MM.1S (cell line): Measurements from ENCODE around the gene SENP1.

Experiments
- DNase-seq: peaks from one replicate; pipeline ENCODE4 v3.0.0-alpha.2; 2015
- H2AFZ ChIP-seq: fragments of 300-600 bp; sonication (generic); 2 replicates; pipeline ENCODE4 v1.6.0; 2016; ENCODE audit warnings: antibody characterized with exemption, low read length
- H3F3A ChIP-seq: fragments of 300-600 bp; sonication (generic); 2 replicates; pipeline ENCODE4 v1.6.1; 2016; ENCODE audit warnings: mild to moderate bottlenecking, antibody characterized with exemption, low read length, moderate library complexity, mixed read lengths; ENCODE audit not compliant: insufficient read depth
- H3K27ac ChIP-seq: fragments of 300-600 bp; sonication (generic); 2 replicates; pipeline ENCODE4 v1.5.1; 2016; ENCODE audit warnings: mild to moderate bottlenecking, low read length
- H3K27me3 ChIP-seq: fragments of 300-600 bp; sonication (generic); replicated peaks from 2 replicates; pipeline ENCODE4 v1.6.0; 2016; ENCODE audit warnings: low read length; ENCODE audit not compliant: insufficient read depth
- H3K36me3 ChIP-seq: fragments of 300-600 bp; sonication (generic); replicated peaks from 2 replicates; pipeline ENCODE4 v1.6.1; 2016; ENCODE audit warnings: mild to moderate bottlenecking, low read length, mixed read lengths; ENCODE audit not compliant: insufficient read depth
- H3K4me1 ChIP-seq: fragments of 300-600 bp; sonication (generic); 2 replicates; pipeline ENCODE4 v1.6.1; 2016; ENCODE audit warnings: low read length, mixed read lengths
- H3K4me2 ChIP-seq: fragments of 300-600 bp; sonication (generic); 2 replicates; pipeline ENCODE4 v1.6.0; 2016; ENCODE audit warnings: low read depth, low read length
- H3K4me3 ChIP-seq: fragments of 300-600 bp; sonication (generic); 2 replicates; pipeline ENCODE4 v1.5.1; 2016; ENCODE audit warnings: low read length, mixed read lengths
- H3K79me2 ChIP-seq: fragments of 300-600 bp; sonication (generic); 2 replicates; pipeline ENCODE4 v1.6.1; 2016; ENCODE audit warnings: mixed run types, low read length, mixed read lengths
- H3K9ac ChIP-seq: fragments of 300-600 bp; sonication (generic); 2 replicates; pipeline ENCODE4 v1.6.1; 2016; ENCODE audit warnings: low read length, mixed read lengths
- H3K9me2 ChIP-seq: fragments of 300-600 bp; sonication (generic); replicated peaks from 2 replicates; pipeline ENCODE4 v1.6.1; 2016; ENCODE audit warnings: mild to moderate bottlenecking, low read length, mixed read lengths; ENCODE audit not compliant: insufficient read depth
- H3K9me3 ChIP-seq: fragments of 300-600 bp; sonication (generic); replicated peaks from 2 replicates; pipeline ENCODE4 v1.6.1; 2016; ENCODE audit warnings: mild to moderate bottlenecking, low read length, mixed read lengths; ENCODE audit not compliant: insufficient read depth
- H4K20me1 ChIP-seq: fragments of 300-600 bp; sonication (generic); 2 replicates; pipeline ENCODE4 v1.6.1; 2016; ENCODE audit warnings: mild to moderate bottlenecking, low read length, moderate library complexity, mixed read lengths; ENCODE audit not compliant: insufficient read depth
- EZH2 ChIP-seq: fragments of 300-600 bp; sonication (generic); optimal IDR thresholded peaks from 2 replicates; pipeline ENCODE3; 2017; ENCODE audit warnings: low read depth, mild to moderate bottlenecking, antibody characterized with exemption, low read length, mixed read lengths
- EZH2phosphoT487 ChIP-seq: fragments of 300-600 bp; sonication (generic); IDR thresholded peaks from 2 replicates; pipeline ENCODE4 v1.6.1; 2018; ENCODE audit warnings: antibody characterized with exemption, low read length
- TF ChIP-seq, protein P1 (sequence below): fragments of 300-600 bp; sonication (generic); IDR thresholded peaks from 2 replicates; pipeline ENCODE4 v1.5.1; 2016; ENCODE audit warnings: antibody characterized with exemption, low read length, mixed read lengths

The SENP1 gene

DNA sequence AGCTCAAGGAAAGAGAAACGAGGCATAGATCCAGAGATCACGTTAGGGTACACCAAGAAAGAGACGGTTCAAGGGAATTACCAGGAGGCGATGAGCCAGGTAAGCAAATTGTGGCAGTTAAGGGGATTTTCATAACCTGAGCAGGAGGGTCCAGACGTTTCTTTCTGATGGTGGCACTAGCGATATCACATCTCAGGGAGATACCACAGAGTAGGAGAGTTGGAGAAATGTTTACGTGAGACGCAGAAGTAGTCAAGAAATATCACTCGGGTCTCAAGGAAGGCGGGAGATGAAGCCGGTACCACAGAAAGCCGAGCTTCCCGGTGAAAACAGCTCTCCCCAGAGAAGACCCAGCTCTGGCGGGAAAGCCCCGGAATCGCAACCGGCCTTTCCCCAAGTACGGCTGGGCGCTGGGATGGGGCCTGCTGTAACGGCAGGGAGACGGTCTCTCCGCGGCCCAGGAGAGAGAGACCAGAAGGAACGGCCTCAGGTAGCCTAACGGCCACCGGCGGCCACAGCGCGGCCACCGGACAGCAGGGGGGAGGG is 485 bp downstream of the SENP1 start:
- no peaks in the 10 kb centered on the region for H3K9me2 ChIP-seq
- peaks cover 54% of the 10 kb centered on the region for H3K79me2 ChIP-seq
- H4K20me1 ChIP-seq: no peaks in the 10 kb centered on the region
- peak overlapping the region; percentile 93 for H3K9ac ChIP-seq
- H3K4me1 ChIP-seq: peaks cover 18% of the 10 kb centered on the region
- DNase-seq: peak; percentile 57
- H3K4me2 ChIP-seq: peak overlapping the region; percentile 73
- peak overlapping the region; percentile 91 for H2AFZ ChIP-seq
- peak overlapping the region; percentile 87 for H3K4me3 ChIP-seq
- TF ChIP-seq, protein P1, sequence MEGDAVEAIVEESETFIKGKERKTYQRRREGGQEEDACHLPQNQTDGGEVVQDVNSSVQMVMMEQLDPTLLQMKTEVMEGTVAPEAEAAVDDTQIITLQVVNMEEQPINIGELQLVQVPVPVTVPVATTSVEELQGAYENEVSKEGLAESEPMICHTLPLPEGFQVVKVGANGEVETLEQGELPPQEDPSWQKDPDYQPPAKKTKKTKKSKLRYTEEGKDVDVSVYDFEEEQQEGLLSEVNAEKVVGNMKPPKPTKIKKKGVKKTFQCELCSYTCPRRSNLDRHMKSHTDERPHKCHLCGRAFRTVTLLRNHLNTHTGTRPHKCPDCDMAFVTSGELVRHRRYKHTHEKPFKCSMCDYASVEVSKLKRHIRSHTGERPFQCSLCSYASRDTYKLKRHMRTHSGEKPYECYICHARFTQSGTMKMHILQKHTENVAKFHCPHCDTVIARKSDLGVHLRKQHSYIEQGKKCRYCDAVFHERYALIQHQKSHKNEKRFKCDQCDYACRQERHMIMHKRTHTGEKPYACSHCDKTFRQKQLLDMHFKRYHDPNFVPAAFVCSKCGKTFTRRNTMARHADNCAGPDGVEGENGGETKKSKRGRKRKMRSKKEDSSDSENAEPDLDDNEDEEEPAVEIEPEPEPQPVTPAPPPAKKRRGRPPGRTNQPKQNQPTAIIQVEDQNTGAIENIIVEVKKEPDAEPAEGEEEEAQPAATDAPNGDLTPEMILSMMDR: no peak
- TF ChIP-seq EZH2: no peak
- no peak for TF ChIP-seq EZH2phosphoT487
- peaks cover 11% of the 10 kb centered on the region for H3F3A ChIP-seq
- no peaks in the 10 kb centered on the region for H3K27me3 ChIP-seq
- peak overlapping the region; percentile 99 for H3K27ac ChIP-seq
- no peaks in the 10 kb centered on the region for H3K9me3 ChIP-seq
- H3K36me3 ChIP-seq: no peaks in the 10 kb centered on the region

DNA sequence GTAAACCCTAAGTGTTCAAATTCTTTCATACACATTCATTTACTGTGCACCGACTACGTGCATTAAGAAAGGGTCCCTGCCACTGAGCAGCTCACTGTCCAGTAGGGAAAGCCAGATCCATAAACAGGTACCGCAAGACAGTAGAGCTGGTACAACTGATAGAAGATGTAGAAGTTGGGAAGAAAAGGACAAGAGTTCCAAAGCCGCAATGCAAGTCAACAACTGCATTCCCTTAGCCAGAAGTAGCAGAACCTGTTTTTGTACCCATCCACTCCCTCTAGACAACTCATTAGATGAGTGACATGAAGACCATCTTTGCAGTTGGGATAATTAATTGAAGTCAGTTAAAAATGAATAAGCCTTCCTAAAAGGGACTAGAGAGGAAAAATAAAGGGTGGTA is 1.3 kb downstream of the SENP1 start:
- H3K9ac ChIP-seq: peak overlapping the region; percentile 93; the same call in 1 of the 2 replicates
- peak overlapping the region; percentile 99; the same call in 1 of the 2 replicates for H3K27ac ChIP-seq
- H3K27me3 ChIP-seq: no peaks in the 10 kb centered on the region
- peaks cover 18% of the 10 kb centered on the region for H3K4me1 ChIP-seq
- H3F3A ChIP-seq: peaks cover 11% of the 10 kb centered on the region
- no peak for DNase-seq
- no peak overlapping the region for H2AFZ ChIP-seq
- H3K36me3 ChIP-seq: 0 out of 2 replicates have a peak, but pooled peaks cover 7% of the 10 kb centered on the region
- peaks cover 63% of the 10 kb centered on the region for H3K79me2 ChIP-seq
- H3K4me2 ChIP-seq: peak overlapping the region; percentile 73
- peak overlapping the region; percentile 87 for H3K4me3 ChIP-seq
- no peak for TF ChIP-seq EZH2
- TF ChIP-seq, protein P1: no peak
- H3K9me2 ChIP-seq: no peaks in the 10 kb centered on the region
- H3K9me3 ChIP-seq: no peaks in the 10 kb centered on the region
- no peaks in the 10 kb centered on the region for H4K20me1 ChIP-seq

DNA sequence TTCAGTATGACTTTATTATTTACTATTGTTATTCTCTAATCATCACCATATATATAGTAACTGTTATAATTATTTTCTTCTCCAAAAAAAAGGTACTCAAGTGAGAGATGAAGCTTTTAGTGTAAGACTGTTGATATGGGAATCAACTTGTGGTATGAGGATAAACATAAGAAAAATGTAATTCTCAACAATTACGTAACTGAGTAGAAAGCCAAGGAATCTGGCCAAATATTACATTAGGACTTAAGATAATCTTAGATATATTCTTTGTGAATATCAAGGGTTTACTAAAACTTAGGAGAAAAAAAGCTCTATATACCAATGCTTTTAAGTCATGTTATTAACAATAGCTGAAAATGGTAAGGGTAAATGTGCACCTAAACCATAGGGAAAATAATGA is 13.3 kb downstream of the SENP1 start:
- H3K27me3 ChIP-seq: no peaks in the 10 kb centered on the region
- H3K9me3 ChIP-seq: no peaks in the 10 kb centered on the region
- no peak overlapping the region for H3K27ac ChIP-seq
- H3K36me3 ChIP-seq: peaks cover 11% of the 10 kb centered on the region; the same call in 1 of the 2 replicates
- no peak for DNase-seq
- no peak overlapping the region for H3K9ac ChIP-seq
- H3F3A ChIP-seq: no peaks in the 10 kb centered on the region
- no peaks in the 10 kb centered on the region for H3K9me2 ChIP-seq
- H2AFZ ChIP-seq: no peak overlapping the region
- peaks cover 7% of the 10 kb centered on the region for H3K79me2 ChIP-seq
- no peak overlapping the region for H3K4me3 ChIP-seq
- H3K4me2 ChIP-seq: no peak overlapping the region
- peaks cover 9% of the 10 kb centered on the region for H3K4me1 ChIP-seq
- no peaks in the 10 kb centered on the region for H4K20me1 ChIP-seq
- no peak for TF ChIP-seq EZH2phosphoT487

DNA sequence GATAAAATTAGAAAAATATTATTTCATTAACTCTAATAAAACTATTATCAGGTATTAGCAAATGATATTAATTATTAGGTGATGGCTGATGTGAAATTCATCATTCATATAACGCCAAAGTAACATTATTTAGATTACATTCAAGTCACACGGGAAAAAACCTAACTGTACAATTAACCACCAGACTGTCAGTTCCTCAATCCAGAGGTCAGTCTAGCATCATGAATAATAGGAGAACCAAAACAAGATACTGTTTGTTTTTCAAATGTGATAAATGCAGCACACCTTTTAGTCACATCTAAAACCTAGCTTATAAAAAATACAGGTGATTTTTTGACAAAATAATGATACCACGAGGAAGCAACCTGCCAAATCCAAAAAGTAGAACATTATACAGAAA is 19.6 kb downstream of the SENP1 start:
- Histone ChIP-seq H3K4me3 (no peak overlapping the region), H3F3A (no peaks in the 10 kb centered on the region), H3K4me1 (no peaks in the 10 kb centered on the region), H3K9me3 (no peaks in the 10 kb centered on the region), H3K36me3 (peaks cover 3% of the 10 kb centered on the region; the same call in 1 of the 2 replicates), H3K9ac (no peak overlapping the region), H3K79me2 (no peaks in the 10 kb centered on the region), H3K4me2 (no peak overlapping the region), H3K27me3 (no peaks in the 10 kb centered on the region), H3K9me2 (no peaks in the 10 kb centered on the region), H2AFZ (no peak overlapping the region), H4K20me1 (no peaks in the 10 kb centered on the region), H3K27ac (no peak overlapping the region)
- TF ChIP-seq EZH2: no peak
- TF ChIP-seq, protein P1: no peak
- no peak for TF ChIP-seq EZH2phosphoT487
- no peak for DNase-seq
